ENCODE data around the gene RRM2.

Gene RRM2

DNA sequence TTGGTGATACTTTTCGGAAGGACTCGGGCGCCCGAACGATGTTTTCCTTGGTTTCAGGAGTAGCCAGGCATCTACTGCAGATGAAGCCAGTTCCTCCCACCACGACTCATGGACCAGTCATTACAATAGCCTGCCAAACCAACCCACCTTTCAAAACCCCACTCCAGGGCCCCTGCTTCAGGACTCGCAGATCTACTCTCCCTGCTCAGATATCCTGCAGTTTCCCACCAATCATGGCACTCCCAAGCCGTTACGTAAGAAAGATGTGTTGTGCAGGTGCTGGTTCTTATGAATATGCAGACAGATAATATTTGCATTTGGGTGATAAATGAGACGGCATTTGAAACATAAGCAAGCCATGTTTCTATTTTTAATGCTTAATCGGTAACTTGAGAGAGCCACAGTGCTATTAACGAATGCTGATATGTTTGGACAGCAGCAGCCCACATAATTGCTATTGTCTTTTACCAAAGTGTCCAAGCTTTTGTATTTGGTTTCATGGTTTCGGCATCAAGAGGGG lies 38.8 kb upstream of the RRM2 start:
- H3K79me2 ChIP-seq (ENCODE audit: control insufficient read depth, insufficient read depth, low read length, poor library complexity), result peaks cover 2% of the 10 kb centered on the region
- no CpG with 5 or more reads among the region's 13 CpGs for WGBS (ENCODE audit: extremely low coverage, insufficient coverage, insufficient read length)
- H3K27ac ChIP-seq (ENCODE audit: low read depth, low read length), result no peak overlapping the region
- no peak overlapping the region for H3K4me2 ChIP-seq (ENCODE audit: low read length)
- no peak overlapping the region for H4K91ac ChIP-seq (ENCODE audit: low read depth, low read length)
- H3K9ac ChIP-seq (ENCODE audit: low read length), result no peak overlapping the region
- H3K4ac ChIP-seq (ENCODE audit: low read depth, low read length), result no peak overlapping the region
- no peaks in the 10 kb centered on the region for H3K9me3 ChIP-seq (ENCODE audit: insufficient read depth, low read depth, low read length)
- H3K18ac ChIP-seq (ENCODE audit: low read length), result no peak overlapping the region
- peaks cover 8 to 13% of the 10 kb centered on the region in 2 experiments for H3K4me1 ChIP-seq (ENCODE audit: control insufficient read depth in 1 of 2, insufficient read depth in 2 of 2, low read length in 2 of 2)
- peaks cover 20% of the 10 kb centered on the region for H3K27me3 ChIP-seq (ENCODE audit: insufficient read depth, low read length)
- no peak overlapping the region for H3K23ac ChIP-seq (ENCODE audit: low read length)
- H3K14ac ChIP-seq (ENCODE audit: low read length), result no peak overlapping the region
- H3K36me3 ChIP-seq (ENCODE audit: control insufficient read depth in 1 of 2, insufficient read depth in 2 of 2, low read length in 2 of 2), result no peaks in the 10 kb centered on the region
- no peak for DNase-seq
- no peak overlapping the region for H2AK5ac ChIP-seq (ENCODE audit: low read length)
- H4K8ac ChIP-seq (ENCODE audit: low read depth, low read length), result no peak overlapping the region
- no peak overlapping the region for H2AFZ ChIP-seq (ENCODE audit: insufficient read depth, low read length, poor library complexity)
- H2BK5ac ChIP-seq (ENCODE audit: low read depth, low read length, poor library complexity), result no peak overlapping the region
- H2BK12ac ChIP-seq (ENCODE audit: low read length), result no peak overlapping the region
- H3K4me3 ChIP-seq (ENCODE audit: low read depth, low read length), result no peak overlapping the region
- no peak overlapping the region for H2BK120ac ChIP-seq (ENCODE audit: insufficient read depth, low read length, poor library complexity)
- H3K79me1 ChIP-seq (ENCODE audit: low read length), result peaks cover 3% of the 10 kb centered on the region
- H4K12ac ChIP-seq (ENCODE audit: low read depth, low read length), result no peak overlapping the region

GRCh38 chr2:10084223-10084865 lies 38.2 kb upstream of the RRM2 start:
- H3K14ac ChIP-seq (ENCODE audit: low read length), result no peak overlapping the region
- DNase-seq, result no peak
- H3K27ac ChIP-seq (ENCODE audit: low read depth, low read length), result no peak overlapping the region
- no peak overlapping the region for H3K18ac ChIP-seq (ENCODE audit: low read length)
- H3K79me1 ChIP-seq (ENCODE audit: low read length), result peaks cover 3% of the 10 kb centered on the region
- no peaks in the 10 kb centered on the region for H3K36me3 ChIP-seq (ENCODE audit: control insufficient read depth in 1 of 2, insufficient read depth in 2 of 2, low read length in 2 of 2)
- H4K12ac ChIP-seq (ENCODE audit: low read depth, low read length), result no peak overlapping the region
- no peak overlapping the region for H3K9ac ChIP-seq (ENCODE audit: low read length)
- peaks cover 2% of the 10 kb centered on the region for H3K79me2 ChIP-seq (ENCODE audit: control insufficient read depth, insufficient read depth, low read length, poor library complexity)
- peaks cover 8 to 12% of the 10 kb centered on the region in 2 experiments for H3K4me1 ChIP-seq (ENCODE audit: control insufficient read depth in 1 of 2, insufficient read depth in 2 of 2, low read length in 2 of 2)
- no peaks in the 10 kb centered on the region for H3K9me3 ChIP-seq (ENCODE audit: insufficient read depth, low read depth, low read length)
- H2AK5ac ChIP-seq (ENCODE audit: low read length), result no peak overlapping the region
- no peak overlapping the region for H2BK120ac ChIP-seq (ENCODE audit: insufficient read depth, low read length, poor library complexity)
- no peak overlapping the region for H2BK12ac ChIP-seq (ENCODE audit: low read length)
- no peak overlapping the region for H3K4me3 ChIP-seq (ENCODE audit: low read depth, low read length)
- no peak overlapping the region for H3K4ac ChIP-seq (ENCODE audit: low read depth, low read length)
- peaks cover 15% of the 10 kb centered on the region for H3K27me3 ChIP-seq (ENCODE audit: insufficient read depth, low read length)
- H3K23ac ChIP-seq (ENCODE audit: low read length), result no peak overlapping the region
- no peak overlapping the region for H2BK5ac ChIP-seq (ENCODE audit: low read depth, low read length, poor library complexity)
- H2AFZ ChIP-seq (ENCODE audit: insufficient read depth, low read length, poor library complexity), result no peak overlapping the region
- no CpG with 5 or more reads among the region's 12 CpGs for WGBS (ENCODE audit: extremely low coverage, insufficient coverage, insufficient read length)
- no peak overlapping the region for H3K4me2 ChIP-seq (ENCODE audit: low read length)
- H4K8ac ChIP-seq (ENCODE audit: low read depth, low read length), result no peak overlapping the region
- H4K91ac ChIP-seq (ENCODE audit: low read depth, low read length), result no peak overlapping the region

GRCh38 chr2:10085043-10085667 lies 37.4 kb upstream of the RRM2 start:
- H4K8ac ChIP-seq (ENCODE audit: low read depth, low read length), result no peak overlapping the region
- H3K9me3 ChIP-seq (ENCODE audit: insufficient read depth, low read depth, low read length), result no peaks in the 10 kb centered on the region
- WGBS (ENCODE audit: extremely low coverage, insufficient coverage, insufficient read length), result no CpG with 5 or more reads among the region's 6 CpGs
- no peaks in the 10 kb centered on the region for H3K36me3 ChIP-seq (ENCODE audit: control insufficient read depth in 1 of 2, insufficient read depth in 2 of 2, low read length in 2 of 2)
- no peak overlapping the region for H4K91ac ChIP-seq (ENCODE audit: low read depth, low read length)
- H3K27me3 ChIP-seq (ENCODE audit: insufficient read depth, low read length), result peaks cover 8% of the 10 kb centered on the region
- no peak overlapping the region for H3K23ac ChIP-seq (ENCODE audit: low read length)
- H2AK5ac ChIP-seq (ENCODE audit: low read length), result no peak overlapping the region
- H3K79me2 ChIP-seq (ENCODE audit: control insufficient read depth, insufficient read depth, low read length, poor library complexity), result peaks cover 2% of the 10 kb centered on the region
- H3K18ac ChIP-seq (ENCODE audit: low read length), result no peak overlapping the region
- no peak overlapping the region for H3K9ac ChIP-seq (ENCODE audit: low read length)
- H4K12ac ChIP-seq (ENCODE audit: low read depth, low read length), result no peak overlapping the region
- peaks cover 5 to 7% of the 10 kb centered on the region in 2 experiments for H3K4me1 ChIP-seq (ENCODE audit: control insufficient read depth in 1 of 2, insufficient read depth in 2 of 2, low read length in 2 of 2)
- no peak overlapping the region for H2AFZ ChIP-seq (ENCODE audit: insufficient read depth, low read length, poor library complexity)
- H2BK120ac ChIP-seq (ENCODE audit: insufficient read depth, low read length, poor library complexity), result no peak overlapping the region
- H3K4ac ChIP-seq (ENCODE audit: low read depth, low read length), result no peak overlapping the region
- no peak overlapping the region for H3K4me3 ChIP-seq (ENCODE audit: low read depth, low read length)
- H3K14ac ChIP-seq (ENCODE audit: low read length), result no peak overlapping the region
- peaks cover 3% of the 10 kb centered on the region for H3K79me1 ChIP-seq (ENCODE audit: low read length)
- H3K4me2 ChIP-seq (ENCODE audit: low read length), result no peak overlapping the region
- no peak overlapping the region for H3K27ac ChIP-seq (ENCODE audit: low read depth, low read length)
- H2BK5ac ChIP-seq (ENCODE audit: low read depth, low read length, poor library complexity), result no peak overlapping the region
- H2BK12ac ChIP-seq (ENCODE audit: low read length), result no peak overlapping the region
- no peak for DNase-seq

GRCh38 chr2:10085668-10086059 lies 36.9 kb upstream of the RRM2 start:
- H3K79me1 ChIP-seq (ENCODE audit: low read length), result peaks cover under 1% of the 10 kb centered on the region
- no peak overlapping the region for H3K18ac ChIP-seq (ENCODE audit: low read length)
- no peak overlapping the region for H2BK5ac ChIP-seq (ENCODE audit: low read depth, low read length, poor library complexity)
- no peak overlapping the region for H3K4ac ChIP-seq (ENCODE audit: low read depth, low read length)
- H2BK12ac ChIP-seq (ENCODE audit: low read length), result no peak overlapping the region
- no peak for DNase-seq
- no peak overlapping the region for H4K91ac ChIP-seq (ENCODE audit: low read depth, low read length)
- no peak overlapping the region for H2AFZ ChIP-seq (ENCODE audit: insufficient read depth, low read length, poor library complexity)
- H3K14ac ChIP-seq (ENCODE audit: low read length), result no peak overlapping the region
- H3K9me3 ChIP-seq (ENCODE audit: insufficient read depth, low read depth, low read length), result no peaks in the 10 kb centered on the region
- no peak overlapping the region for H3K27ac ChIP-seq (ENCODE audit: low read depth, low read length)
- H3K9ac ChIP-seq (ENCODE audit: low read length), result no peak overlapping the region
- peaks cover 3% of the 10 kb centered on the region for H3K27me3 ChIP-seq (ENCODE audit: insufficient read depth, low read length)
- no peak overlapping the region for H3K23ac ChIP-seq (ENCODE audit: low read length)
- no peak overlapping the region for H3K4me2 ChIP-seq (ENCODE audit: low read length)
- H4K8ac ChIP-seq (ENCODE audit: low read depth, low read length), result no peak overlapping the region
- no peak overlapping the region for H2BK120ac ChIP-seq (ENCODE audit: insufficient read depth, low read length, poor library complexity)
- H2AK5ac ChIP-seq (ENCODE audit: low read length), result no peak overlapping the region
- WGBS (ENCODE audit: extremely low coverage, insufficient coverage, insufficient read length), result no CpG with 5 or more reads among the region's 11 CpGs
- no peak overlapping the region for H3K4me3 ChIP-seq (ENCODE audit: low read depth, low read length)
- no peaks in the 10 kb centered on the region for H3K36me3 ChIP-seq (ENCODE audit: control insufficient read depth in 1 of 2, insufficient read depth in 2 of 2, low read length in 2 of 2)
- H4K12ac ChIP-seq (ENCODE audit: low read depth, low read length), result no peak overlapping the region
- H3K79me2 ChIP-seq (ENCODE audit: control insufficient read depth, insufficient read depth, low read length, poor library complexity), result no peaks in the 10 kb centered on the region
- peaks cover 1 to 4% of the 10 kb centered on the region in 2 experiments for H3K4me1 ChIP-seq (ENCODE audit: control insufficient read depth in 1 of 2, insufficient read depth in 2 of 2, low read length in 2 of 2)
